Measurements from ENCODE around the gene SLC4A2.

The SLC4A2 gene

DNA sequence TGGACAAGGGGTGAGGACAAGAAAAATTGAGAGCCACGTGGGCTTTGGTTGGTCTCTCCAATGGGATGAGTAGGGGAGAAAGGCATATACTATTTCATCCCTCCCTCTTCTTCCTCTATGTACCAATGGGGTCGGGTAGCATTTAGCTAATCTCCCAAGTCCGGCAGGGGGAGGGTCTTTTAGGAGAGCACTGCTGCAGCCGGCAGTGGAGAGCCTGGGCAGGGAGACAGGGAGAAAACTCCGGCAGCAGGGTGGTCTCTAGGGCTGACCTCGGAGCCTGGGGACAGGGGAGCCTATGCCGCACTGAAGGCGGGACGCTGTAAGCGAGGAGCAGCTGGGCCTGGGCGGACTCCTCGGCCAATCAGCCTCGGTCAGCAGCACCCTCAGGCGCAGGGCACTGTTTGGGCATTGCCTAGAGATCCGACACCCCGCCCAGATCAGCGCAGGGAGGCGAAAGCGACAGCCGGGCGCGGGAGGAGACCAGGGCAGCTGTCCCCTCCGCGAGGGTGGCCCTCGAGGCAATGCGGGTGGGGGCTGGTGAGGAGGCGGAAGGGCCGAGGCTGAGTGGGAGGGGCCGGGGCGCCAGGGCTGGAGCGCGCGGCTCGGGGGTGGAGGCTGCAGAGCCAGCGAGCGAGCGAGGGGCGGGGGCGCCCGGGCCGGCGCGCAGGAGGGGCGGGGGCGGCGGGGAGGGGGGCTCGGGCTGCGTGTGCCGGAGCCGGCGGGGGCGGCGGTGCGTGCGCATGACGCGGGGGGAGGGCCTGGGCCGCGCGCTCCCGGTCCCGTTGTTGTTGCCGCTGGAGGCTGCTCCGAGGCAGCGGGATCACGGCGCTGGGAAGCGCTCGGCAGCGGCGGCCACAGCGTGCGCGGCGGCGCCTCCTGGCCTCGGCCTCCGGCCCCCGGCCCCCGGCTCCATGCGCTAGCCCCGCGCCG is 26.6 kb downstream of the SLC4A2 start, which contains the start of gene AGAP3:
Gene AGAP3, plus strand, starts transcription at position 785 of the 930 bp plus-strand sequence. CDS start 267 bp downstream, outside the sequence.
- H3K27ac ChIP-seq: peak within 1 kb of the TSS; percentile 82 to 86
- peak; percentile 89 to 96 for DNase-seq
- intact Hi-C loops (cut with DNase I; ENCODE audit: low total_unique reads): loop anchor here (2.0 kb wide), 2 partner anchors 25 to 27 kb away; partner anchors contain the start of gene SLC4A2
- H3K27me3 ChIP-seq: no peaks in the 10 kb centered on the region
- H3K4me1 ChIP-seq: peaks cover 0 to 69% (median 46%) of the 10 kb centered on the region in 4 donors
- TF ChIP-seq, protein P1, sequence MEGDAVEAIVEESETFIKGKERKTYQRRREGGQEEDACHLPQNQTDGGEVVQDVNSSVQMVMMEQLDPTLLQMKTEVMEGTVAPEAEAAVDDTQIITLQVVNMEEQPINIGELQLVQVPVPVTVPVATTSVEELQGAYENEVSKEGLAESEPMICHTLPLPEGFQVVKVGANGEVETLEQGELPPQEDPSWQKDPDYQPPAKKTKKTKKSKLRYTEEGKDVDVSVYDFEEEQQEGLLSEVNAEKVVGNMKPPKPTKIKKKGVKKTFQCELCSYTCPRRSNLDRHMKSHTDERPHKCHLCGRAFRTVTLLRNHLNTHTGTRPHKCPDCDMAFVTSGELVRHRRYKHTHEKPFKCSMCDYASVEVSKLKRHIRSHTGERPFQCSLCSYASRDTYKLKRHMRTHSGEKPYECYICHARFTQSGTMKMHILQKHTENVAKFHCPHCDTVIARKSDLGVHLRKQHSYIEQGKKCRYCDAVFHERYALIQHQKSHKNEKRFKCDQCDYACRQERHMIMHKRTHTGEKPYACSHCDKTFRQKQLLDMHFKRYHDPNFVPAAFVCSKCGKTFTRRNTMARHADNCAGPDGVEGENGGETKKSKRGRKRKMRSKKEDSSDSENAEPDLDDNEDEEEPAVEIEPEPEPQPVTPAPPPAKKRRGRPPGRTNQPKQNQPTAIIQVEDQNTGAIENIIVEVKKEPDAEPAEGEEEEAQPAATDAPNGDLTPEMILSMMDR (IDR thresholded peaks at IDR 0.05): no peak
- peak within 1 kb of the TSS; percentile 76 to 94 for H3K4me3 ChIP-seq
- no peaks in the 10 kb centered on the region for H3K9me3 ChIP-seq
- no peaks in the 10 kb centered on the region for H3K36me3 ChIP-seq

DNA sequence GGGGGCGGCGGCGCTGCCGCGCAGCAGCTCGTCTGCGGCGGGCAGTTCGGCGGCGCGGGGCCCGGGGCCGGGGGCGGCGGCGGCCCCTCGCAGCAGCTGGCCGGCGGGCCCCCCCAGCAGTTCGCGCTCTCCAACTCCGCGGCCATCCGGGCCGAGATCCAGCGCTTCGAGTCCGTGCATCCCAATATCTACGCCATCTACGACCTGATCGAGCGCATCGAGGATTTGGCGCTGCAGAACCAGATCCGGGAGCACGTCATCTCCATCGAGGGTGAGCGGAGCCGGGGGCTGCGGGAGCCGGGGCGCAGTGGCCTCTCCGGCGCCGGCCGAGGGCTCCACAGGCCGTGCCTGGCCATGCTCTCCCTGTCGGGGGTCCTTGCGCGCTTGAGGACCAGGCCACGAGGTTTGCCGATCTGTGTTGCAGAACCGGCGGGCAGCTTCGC is 27.4 kb downstream of the SLC4A2 start:
- Histone ChIP-seq H3K4me3 (peak overlapping the region; percentile 76 to 94), H3K4me1 (peaks cover 0 to 66% (median 40%) of the 10 kb centered on the region in 4 donors), H3K27me3 (no peaks in the 10 kb centered on the region), H3K27ac (peak overlapping the region; percentile 82 to 86), H3K9me3 (no peaks in the 10 kb centered on the region), H3K36me3 (no peaks in the 10 kb centered on the region)
- TF ChIP-seq, protein P1 (IDR thresholded peaks at IDR 0.05): no peak
- intact Hi-C loops (cut with DNase I; ENCODE audit: low total_unique reads): loop anchor here (2.0 kb wide), 2 partner anchors 24 to 28 kb away; partner anchors contain the start of gene SLC4A2
- peak in 1 of 2 donors; percentile 75 for DNase-seq

DNA sequence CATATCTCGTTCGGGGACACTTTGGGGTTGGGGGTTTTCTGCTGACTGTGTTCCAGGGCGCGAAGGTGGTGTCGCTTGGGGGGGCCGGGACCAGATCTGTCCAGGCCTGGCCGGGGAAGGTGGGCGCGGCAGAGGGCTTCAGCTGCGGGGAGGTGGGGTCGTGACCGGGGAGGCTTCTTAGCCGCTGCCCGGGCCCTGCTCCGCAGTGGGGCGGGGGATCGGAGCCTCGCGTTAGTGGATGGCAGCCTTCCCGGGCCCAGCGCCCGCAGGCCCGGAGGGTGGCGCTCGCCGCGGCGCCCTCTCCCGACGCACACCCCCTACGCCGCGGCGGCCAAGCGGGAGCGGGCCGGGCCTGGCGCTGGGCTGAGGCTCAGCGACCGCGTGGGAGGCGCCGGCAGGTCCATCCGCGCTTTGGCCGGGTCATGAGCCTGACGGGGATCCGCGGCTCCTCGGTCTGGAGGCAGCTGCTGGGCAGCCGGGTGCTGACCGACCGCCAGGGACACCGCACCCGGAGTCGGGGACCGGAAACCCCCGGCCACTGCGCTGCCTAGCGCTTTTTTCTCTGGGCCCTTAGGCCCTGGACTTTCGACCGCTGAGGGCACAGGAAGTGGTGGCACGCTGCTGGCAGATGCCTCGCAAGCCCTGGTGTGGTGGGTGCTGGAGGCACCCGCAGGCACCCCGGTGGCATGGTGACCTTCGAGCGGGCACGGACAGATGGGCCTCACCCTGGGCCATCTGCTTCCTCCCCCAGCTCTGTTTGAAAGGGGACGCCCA is 28.0 kb downstream of the SLC4A2 start:
- Histone ChIP-seq H3K27ac (peak overlapping the region; percentile 82 to 86), H3K27me3 (no peaks in the 10 kb centered on the region), H3K4me1 (peaks cover 0 to 60% (median 33%) of the 10 kb centered on the region in 4 donors), H3K36me3 (no peaks in the 10 kb centered on the region), H3K9me3 (no peaks in the 10 kb centered on the region), H3K4me3 (peak overlapping the region; percentile 76 to 94)
- TF ChIP-seq, protein P1 (IDR thresholded peaks at IDR 0.05): peak; percentile 23 to 33
- intact Hi-C loops (cut with DNase I; ENCODE audit: low total_unique reads): loop anchor here (2.0 kb wide), 2 partner anchors 23 to 29 kb away; partner anchors contain the start of gene SLC4A2
- DNase-seq: peak; percentile 49 to 79

DNA sequence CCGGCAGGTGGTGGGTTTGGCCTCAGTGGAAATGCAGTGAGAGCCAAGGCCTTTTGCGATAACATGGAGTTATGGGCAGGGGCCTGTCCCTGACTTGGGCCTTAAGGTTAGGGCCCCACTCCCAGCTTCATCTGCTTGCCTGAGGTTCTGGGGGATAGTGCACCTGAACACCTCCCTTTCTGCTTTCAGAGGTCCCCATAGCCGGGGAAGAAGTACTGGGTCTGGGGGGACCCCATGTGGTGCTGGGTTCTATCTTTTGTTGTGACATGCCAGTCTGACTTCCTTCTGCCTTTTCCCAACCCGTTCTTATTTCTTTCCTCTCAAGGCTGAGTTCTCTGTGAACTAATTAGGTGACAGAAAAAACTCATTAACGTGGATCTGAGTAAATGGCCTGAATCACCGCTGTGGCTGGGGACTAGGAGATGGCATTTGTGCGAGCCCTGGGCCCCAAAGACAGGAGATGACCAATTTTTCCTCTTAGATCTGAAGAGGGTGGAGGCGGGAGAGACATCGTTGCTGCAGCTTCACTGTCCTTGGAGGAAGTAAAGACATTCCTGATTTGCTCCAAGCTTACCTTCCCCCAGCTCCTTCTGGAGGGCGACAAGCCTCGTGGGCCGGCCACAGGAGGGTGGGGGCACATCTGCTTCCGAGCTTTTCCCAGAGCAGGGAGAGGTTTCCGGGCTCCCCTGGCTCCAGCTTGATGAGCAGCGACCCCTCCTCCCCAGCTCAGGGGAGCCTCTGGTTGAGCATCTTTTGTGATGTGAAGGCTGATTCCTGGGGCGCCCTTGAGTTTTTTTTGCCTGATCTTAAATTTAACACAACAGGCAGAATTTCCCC is 28.8 kb downstream of the SLC4A2 start:
- H3K27me3 ChIP-seq: no peaks in the 10 kb centered on the region
- TF ChIP-seq, protein P1 (IDR thresholded peaks at IDR 0.05): no peak
- DNase-seq: peak in 1 of 2 donors; percentile 64
- H3K27ac ChIP-seq: peak overlapping the region; percentile 82 to 86
- H3K4me1 ChIP-seq: peaks cover 0 to 56% (median 30%) of the 10 kb centered on the region in 4 donors
- no peaks in the 10 kb centered on the region for H3K36me3 ChIP-seq
- no peaks in the 10 kb centered on the region for H3K9me3 ChIP-seq
- H3K4me3 ChIP-seq: peak overlapping the region; percentile 76 to 94
- intact Hi-C loops (cut with DNase I; ENCODE audit: low total_unique reads): no loop called here

All from tibial artery (tissue), 4 donors.